HG03108 (cell line): ENCODE data around the gene SMARCA1.

Experiments
- ATAC-seq: cut with Tn5 transposase; IDR thresholded peaks from one replicate; pipeline ENCODE4 v1.9.1; 2021; ENCODE audit warnings: moderate library complexity; ENCODE audit not compliant: unreplicated experiment

The SMARCA1 gene

DNA sequence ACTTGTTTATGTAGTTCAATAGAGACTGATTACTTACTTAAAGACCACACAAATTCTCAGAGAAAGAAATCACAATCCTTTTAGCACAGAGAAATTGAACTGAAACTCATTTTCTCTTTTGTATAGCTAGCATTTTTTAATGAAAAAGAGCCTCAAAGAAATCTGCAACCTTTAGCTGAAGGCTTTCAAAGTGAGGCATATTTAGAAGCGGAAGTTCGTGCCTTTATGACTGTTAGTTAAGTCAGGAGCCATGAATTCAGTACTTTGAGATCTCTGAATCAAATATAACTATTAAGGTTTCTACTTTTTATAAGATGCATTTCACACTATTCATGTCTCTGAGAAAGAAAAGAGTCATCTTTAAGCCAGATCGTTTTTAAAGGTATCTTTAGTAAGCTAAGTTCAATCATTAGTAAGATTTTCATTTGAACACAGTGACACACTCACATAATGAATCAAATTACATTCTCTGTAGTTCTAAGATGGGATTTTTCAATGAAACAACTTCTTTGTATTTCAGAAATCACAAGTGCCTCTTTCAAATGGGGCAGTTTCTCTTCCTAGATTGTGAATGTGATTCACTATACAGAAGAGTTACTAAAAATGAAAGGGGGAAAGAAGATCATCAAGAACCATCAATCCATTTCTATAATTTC lies 61.4 kb downstream of the SMARCA1 start:
- ATAC-seq, result no peak

DNA sequence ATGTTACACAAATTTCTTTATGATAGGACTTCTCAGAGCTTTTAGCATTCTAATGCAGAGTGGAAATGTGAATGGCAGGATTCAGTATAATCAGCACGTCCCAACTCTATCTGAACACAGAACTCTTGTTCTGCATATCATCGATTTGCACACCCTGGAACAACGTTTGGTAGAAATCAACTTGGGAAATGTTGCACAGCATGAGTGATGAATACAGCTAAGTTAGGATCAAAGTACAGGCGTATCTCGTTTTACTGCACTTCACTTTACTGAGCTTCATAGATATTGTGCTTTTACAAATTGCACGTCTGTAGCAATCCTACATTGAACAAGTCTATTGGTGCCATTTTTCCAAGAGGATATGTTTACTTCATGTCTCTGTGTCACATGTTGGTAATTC lies 70.8 kb downstream of the SMARCA1 start:
- ATAC-seq, result no peak

DNA sequence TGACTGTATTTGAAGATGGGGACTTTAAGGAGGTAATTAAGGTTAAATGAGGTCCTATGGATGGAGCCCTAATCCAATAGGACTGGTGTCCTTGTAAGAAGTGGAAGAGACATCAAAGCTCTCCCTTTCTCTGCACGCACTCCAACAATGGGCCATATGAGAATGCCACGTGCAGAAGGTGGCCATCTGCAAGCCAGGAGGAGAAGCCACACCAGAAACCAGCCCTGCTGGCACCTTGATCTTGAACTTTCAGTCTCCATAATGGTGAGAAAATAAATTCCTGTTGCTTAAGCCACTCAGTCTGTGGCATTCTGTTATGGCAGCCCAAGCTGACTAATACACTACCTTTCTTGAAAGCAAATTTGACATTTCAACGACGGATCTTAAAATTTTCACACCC lies 73.2 kb downstream of the SMARCA1 start:
- ATAC-seq, result no peak

DNA sequence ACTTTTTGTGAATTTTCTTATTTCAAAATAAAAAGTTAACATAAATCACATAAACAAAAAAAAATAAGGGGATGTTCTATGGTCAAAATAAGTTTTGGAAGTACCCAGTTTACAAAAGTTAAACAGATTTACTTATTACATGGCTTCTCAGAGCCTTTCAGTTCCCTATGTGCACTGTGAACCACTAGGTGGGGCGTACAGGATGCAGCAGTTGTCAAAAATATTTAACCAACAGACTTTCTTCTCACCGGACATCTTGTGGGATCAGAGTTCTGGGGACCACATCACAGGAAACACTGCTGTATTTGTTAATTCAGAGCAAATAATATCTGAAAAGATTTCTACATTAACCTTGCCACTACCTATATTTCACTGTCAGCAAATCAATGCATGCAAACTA lies 74.1 kb downstream of the SMARCA1 start:
- ATAC-seq, result no peak

DNA sequence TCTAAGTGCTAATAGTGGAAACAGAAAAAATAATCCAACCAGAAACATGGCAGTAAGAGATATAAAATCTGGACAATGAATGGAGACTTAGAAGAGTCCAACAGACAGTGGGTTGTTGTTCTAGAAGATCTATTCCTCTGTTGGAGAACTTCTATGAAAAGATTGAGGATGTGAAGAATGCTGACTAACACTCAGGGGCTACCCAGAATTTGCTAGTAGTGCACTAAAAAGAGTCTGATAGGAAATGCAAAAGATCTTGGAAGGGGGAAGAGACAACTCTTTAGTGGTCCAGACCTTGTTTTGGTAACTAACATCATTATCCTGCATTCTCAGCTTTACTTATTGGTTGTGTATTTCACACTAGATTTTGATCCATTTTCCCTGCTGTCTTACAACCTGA lies 77.9 kb downstream of the SMARCA1 start:
- ATAC-seq, result no peak

DNA sequence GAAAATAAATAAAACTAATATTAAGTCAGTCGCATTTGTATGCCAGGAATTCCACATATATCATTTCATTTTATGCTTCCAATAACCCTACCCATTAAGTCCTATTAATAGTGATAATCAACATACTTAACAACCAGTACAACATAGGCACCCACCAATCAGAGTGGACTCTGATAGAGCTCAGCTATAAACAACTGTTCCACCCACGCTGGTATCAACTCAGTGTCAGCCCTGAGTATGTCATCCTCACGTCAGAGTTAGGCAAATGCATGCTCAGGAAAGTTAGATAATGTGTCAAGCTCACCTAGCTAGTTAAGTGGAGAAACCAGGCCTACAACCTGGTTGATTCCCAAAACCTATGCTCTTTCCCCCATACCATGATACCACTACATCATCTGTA lies 89.3 kb downstream of the SMARCA1 start:
- no peak for ATAC-seq

DNA sequence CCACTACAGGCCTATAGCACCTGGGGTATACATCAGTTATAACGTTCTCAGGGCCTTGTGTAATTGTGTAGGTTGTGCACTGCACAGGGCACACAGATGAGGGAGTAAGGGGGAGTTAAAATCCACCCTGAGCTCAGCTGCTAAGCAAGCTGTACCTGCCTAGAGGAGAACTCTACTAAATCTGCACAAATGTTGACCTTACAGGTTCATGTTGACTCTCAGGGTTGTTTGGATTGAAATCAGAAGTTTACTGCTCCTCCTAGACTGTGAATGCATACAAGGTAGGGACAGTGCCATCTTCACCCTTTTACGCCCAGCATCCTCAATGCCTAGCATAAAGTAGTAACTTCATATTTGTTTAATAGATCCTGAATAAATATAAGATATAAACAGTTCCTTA lies 89.8 kb downstream of the SMARCA1 start:
- ATAC-seq, result no peak

DNA sequence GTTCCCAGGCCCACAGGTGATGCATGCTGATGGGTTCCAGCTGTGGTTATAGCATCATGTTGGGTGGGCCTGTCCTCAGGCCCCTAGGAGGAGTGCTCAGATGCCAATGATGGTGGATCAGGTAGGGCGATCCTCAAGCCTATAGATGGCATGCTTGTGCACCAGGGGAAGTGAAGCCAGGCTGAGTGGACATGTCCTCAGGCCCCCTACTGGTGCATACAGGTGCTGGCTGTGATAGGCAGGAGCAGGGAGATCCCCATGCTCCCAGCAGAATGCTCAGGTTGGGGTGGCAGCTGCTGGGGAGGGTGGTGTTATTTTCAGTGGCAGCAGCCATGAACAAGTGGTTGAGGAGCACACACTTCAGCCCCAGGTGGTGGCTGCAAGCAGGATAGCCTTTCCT lies 96.0 kb downstream of the SMARCA1 start:
- no peak for ATAC-seq

DNA sequence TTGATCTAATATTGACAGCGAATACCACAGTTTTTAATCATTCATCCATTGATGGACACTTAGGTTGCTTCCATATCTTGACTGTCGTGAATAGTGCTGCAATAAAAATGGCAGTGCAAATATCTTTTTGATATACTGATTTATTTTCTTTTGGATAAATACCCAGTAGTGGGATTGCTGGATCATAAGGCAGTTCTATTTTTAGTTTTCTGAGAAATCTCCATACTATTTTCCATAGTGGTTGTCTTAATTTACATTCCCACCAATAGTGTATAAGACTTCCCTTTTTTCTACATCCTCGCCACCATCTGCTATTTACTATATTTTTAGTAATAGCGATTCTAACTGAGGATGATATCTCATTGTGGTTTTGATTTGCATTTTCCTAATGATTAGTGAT lies 100.1 kb downstream of the SMARCA1 start:
- no peak for ATAC-seq

DNA sequence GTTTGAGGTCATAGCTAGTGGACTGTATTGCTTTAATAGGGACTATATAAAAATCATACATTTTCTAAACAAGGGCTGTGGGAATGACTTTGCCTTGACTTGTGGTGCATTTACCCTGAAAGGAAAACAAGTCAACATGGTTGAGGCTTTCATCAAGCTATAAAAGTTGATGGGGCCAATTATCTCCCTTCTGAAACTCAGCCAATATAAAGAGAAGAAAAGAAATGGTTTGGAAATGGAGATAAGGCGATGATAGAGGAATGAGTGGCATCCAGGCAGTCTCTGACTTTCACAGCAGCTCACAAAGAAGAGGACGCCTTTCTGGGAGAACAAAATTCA lies 118.7 kb downstream of the SMARCA1 start:
- no peak for ATAC-seq

DNA sequence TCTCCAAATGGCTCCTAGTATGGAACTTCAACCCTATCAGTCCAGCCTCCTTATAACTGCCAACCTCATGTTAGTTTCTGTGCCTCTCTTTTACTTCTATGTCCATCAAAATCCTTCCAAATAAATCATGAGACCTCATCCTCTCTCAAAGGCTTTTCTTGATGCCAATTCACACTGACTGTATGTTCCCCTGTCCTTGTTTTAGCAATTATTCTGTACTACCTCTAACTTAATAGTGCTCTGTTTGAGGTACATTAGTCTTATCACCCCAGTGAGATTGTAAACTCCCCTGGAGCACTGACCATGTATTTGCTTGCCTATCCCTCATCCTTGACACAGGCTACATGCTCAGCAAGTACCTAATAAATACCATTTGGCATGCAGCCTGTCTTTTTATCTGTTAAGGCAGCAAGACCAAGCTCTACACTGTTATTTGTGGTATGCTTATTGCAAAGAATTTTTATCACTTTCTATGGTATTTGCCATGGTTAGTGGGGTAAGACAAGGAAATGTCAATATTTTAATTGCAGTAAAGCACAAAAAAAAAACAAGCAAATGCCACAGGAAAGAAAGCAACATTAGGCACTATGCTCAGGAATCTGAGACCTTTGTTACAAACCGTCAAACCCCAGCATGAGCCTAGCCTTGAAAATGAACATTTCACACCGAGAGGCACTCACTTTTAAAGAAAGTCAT lies 119.2 kb downstream of the SMARCA1 start:
- ATAC-seq, result no peak
